Stimulated activated CD8-positive, alpha-beta memory T cell treated with anti-CD3 and anti-CD28 coated beads, Interleukin-12 subunit alpha, Interleukin-12 subunit beta, amount 100 ng/mL, for 24 hours (primary cell): ENCODE results near the gene NIPAL1.

Source experiments
- DNase-seq: peaks from one replicate; pipeline ENCODE4 v3.0.0-alpha.2; 2020; ENCODE audit errors: extremely low read depth

NIPAL1 gene

DNA sequence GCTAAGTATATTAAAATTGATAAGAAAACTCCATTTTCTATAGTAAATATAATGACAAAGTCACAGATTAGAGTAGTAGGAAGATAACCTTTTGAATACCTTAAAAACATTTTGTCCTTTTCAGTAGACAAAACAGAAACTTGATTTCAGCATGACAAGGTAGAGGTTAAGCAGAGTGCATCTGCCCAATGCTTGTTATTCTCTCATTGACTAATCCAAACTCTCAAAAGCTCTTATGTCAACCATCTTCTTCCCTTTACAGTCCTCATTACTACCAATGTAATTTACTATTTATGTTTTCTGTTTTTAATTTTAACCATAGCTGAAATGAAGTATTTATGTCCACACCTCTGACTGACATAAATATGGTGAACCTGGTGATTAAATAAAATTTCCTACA lies 11.1 kb downstream of the NIPAL1 start:
- DNase-seq, result no peak

DNA sequence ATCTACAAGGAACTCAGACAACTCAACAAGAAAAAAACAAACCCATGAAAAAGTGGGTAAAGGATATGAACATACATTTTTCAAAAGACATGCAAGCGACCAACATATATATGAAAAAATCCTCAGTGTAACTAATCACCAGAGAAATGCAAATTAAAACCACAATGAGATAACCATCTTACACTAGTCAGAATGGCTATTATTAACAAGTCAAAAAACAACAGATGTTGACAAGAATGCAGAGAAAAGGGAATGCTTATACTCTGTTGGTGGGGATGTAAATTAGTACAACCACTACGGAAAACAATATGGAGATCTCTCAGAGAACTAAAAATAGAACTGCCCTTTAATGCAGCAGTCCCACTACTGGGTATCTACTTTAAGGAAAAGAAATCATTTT lies 12.1 kb downstream of the NIPAL1 start:
- no peak for DNase-seq

DNA sequence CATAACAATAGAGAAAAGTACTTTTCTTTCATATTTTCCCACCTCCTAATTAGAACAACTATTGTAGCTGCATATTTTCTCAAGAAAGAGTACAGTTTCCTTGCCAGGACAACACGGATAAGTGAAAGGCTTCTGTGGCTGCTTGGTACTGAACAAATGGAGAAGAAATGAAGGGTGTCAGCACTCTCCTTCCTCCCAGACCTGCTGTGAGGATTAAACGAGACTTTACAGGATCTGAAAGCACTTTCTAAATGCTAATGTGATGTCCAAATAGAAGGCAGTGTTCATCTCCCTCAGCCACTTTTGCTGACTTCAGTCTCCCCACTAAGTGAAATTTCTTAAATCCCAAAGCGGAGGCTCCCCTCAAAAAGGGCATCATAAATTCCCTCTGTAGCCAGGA lies 13.9 kb downstream of the NIPAL1 start:
- DNase-seq, result no peak

DNA sequence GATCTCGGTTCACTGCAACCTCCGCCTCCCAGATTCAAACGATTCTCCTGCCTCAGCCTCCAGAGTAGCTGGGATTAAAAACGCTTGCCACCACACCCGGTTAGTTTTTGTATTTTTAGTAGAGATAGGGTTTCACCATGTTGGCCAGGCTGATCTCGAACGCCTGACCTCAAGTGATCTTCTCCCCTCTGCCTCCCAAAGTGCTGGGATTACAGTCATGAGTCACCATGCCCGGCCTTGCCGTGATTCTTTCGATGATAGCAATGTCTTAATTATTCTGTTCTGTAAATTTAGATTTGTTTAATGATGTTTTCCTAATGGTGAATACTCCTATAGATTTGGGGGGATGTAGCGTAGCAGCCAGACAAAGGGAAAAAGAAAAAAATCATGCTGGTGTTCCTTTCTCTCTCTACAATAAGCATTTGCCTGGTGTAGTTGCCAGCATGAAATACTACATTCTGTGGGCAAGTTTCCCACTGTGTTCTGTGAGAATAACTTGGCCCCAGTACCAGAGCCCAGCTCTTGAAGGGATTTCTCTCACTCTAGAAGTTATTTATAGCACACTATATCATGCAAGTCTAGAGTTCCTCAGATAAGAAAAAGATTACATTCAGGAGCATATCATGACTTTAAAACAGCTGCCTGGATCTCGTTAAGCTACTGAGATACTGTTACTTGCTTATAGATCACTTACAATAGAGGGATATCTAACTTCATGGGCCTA lies 15.4 kb downstream of the NIPAL1 start:
- no peak for DNase-seq

DNA sequence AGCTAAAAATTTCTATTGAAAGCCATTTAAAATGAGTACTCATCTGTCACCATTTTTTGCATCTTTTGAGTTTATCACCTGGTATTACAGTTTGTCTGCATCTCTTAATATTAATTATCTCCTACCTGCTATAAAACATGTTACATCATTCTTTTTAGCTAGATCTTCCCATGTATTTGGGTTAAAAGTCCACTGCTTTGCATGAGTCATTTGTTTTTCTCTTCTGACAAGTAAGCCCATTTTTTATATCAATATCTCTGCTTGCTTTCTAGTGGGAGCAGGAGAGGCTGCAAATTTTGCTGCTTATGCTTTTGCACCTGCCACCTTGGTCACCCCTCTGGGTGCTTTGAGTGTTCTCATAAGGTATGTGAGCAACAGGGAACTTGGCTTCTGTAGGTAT lies 16.1 kb downstream of the NIPAL1 start:
- no peak for DNase-seq

DNA sequence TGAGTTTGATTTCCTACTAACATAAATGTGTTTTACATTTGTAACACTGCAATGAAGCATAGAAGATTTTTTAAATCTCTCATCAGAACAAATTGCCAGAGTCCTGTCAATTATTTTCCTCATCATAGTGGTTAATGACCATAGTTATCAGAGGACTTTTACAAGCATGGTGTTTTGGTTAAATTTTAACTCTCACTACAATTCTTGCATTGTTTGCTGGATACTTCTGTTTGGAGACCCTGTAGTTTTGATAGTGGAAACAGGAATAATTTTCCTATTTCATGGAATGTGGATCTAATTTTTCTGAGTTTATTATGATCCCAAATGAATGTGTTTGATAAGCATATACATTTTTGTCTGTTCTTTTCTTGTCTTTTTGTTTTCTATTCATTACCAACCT lies 16.8 kb downstream of the NIPAL1 start:
- DNase-seq, result no peak

DNA sequence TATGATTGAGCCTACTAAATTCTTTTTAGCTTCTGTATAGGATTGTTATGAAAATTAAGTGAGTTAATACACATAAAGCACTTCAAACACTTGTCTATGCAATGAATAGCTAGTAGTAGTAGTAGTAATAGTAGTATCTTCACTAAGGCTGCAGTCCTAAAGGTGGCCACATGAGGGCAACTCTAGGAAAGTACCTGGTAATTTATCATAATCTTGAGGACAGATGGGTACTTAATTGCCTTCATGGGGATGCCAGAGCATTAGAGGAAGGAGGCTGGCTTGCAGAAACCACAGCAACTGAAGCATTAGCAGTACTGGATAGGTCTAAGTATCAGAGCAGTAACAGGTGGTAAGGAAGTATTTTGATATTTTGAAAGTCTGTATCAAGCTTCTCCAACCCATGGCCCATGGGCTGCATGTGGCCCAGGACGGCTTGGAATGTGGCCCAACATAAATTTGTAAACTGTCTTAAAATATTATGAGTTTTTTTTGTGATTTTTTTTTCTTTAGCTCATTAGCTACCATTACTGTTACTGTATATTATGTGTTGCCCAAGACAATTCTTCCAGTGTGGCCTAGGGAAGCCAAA lies 17.3 kb downstream of the NIPAL1 start:
- no peak for DNase-seq

DNA sequence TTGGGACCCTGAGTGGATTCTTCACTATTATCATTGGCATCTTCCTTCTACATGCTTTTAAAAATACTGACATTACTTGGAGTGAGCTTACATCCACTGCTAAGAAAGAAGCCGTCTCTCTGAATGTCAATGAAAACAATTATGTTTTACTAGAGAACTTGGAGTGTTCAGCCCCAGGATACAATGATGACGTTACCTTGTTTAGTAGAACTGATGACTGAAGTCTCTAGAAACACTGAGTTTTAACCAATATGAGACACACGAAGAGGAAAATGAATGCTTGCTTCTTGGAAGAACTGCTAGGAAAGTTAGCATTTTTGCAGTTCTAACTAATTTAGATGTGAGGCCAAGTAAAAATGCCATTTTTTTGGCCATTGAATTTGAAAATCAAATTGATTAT lies 19.4 kb downstream of the NIPAL1 start:
- no peak for DNase-seq

DNA sequence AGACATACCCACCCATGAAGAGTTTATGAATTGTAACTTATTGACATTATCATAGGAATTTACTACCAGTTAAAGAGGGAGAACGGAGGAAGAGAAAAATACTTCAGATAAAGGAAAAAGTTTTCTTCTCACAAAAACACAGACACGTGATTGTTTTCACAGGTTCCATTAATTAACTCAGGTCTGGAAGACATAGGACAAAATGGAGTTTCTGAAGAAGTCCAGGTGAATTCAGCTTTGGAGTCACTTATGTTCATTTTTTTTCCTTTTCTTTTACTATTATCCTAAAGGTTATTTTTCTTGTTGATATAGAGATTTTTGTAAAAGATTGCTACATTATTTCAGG lies 20.5 kb downstream of the NIPAL1 start:
- DNase-seq, result no peak

DNA sequence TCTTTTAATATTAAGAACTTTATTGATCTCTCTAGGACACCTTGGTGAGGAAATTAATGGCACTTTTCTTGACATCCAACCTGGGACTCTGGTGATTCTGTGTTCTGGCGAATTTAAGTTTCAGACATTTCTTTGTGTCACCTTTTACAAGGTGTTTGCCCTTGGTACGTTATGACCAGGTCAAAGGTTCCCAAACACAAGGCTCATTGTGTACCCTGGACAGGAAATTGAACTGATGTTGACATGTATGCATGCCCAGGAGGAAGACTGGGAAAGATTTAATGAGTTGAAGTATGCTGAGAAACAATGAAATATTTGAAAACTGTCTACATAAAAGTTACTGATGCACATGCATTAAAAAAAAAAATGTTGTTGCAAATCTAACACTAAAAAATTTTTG lies 22.1 kb downstream of the NIPAL1 start:
- no peak for DNase-seq

DNA sequence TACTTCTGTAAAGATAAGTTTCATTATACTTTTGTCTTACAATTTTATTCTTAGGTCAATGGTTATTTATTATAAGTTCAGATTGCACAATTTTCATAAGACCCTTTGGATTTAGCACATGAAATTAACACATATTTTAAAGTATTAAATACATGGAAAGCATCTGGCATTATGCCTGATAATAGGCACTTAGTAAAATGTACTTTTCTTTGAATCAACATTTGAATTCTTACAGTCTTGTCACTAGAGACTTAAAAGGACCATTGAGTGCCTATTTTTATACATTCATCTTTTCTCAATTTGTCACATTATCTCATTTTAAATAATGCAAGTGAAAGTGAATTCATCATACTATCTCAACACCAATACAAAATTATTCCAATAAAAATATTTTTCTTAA lies 23.0 kb downstream of the NIPAL1 start:
- DNase-seq, result no peak

DNA sequence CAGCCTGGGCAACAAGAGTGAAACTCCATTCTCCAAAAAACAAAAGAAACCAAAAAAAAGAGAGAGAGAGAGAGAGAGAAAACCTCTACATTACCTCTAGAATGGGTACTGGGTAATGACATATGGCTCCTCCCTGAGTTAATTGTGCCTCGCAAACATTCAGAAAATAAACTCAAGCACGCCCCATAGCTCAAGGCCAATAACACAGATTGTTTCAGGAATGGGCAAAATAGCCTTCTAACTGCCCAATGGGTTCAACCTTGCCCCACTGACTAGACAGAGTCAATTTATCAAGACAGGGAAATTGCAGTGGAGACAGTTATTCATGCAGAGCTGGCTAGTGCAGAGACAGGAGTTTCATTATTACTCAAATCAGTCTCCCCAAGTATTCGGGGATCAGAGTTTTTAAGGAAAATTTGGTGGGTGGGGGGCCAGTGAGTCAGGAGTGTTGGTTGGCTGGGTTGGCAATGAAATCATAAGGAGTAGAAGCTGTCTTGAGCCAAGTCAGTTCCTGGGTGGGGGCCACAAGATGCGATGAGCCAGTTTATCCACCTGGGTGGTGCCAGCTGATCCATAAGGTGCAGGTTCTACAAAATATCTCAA lies 25.1 kb downstream of the NIPAL1 start:
- DNase-seq, result no peak

DNA sequence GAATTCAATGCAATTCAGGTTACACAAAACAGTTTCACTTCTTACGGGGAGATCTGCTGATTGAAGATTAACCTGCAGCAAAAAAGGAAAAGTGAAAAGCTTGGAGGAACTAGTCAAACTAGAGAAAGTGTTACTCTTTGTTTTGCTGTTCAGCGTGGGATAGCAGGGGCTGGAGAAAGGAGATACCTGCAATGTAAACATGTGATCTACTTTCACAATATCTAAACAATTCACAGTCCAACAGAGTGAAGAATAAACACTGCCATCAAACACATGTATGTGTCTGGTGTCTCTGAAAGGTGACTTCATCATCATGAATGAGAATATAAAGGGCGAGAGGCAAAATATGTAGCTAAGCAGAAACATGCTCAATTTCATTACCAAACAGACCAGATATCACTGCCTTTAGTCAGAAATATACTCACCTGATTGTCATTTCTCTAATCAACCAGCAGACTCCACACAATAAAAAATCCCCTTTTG lies 26.4 kb downstream of the NIPAL1 start:
- no peak for DNase-seq

DNA sequence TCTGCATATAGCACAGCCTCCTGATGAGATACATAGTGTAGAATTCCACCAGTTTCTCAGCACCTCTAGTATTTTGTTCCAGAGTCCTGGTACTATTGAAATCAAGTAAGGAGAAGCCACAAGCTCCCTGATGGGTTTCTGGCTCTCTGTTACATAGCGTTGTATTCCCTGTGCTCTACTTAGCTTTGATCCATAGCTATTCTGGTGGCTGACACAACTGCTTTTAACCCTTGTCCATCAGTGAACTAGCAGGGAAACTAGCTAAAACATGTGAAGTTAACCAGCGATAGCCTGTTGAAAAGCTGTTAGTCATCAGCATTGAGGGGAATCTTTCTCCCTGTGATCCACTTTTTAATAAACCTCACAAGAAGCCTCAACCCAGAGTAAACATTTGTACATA lies 26.9 kb downstream of the NIPAL1 start:
- DNase-seq, result no peak

DNA sequence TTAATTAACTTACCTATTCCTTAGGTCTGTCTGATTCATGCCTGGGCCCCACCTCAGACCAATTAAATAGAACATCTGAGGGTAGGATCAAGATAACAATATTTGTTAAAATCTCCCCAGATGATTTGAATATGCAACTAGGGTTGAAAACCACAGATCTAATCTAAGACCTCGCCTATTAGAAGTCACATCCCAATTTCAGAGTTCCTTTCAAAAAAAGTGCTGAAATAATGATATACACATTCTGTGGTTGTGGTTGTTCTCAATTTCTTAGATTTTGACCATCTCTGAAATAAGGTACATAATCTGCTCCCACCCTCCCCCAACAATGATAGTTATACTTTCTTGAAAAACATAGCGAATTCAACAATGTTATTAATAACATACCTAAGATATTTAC lies 27.7 kb downstream of the NIPAL1 start:
- DNase-seq, result no peak

DNA sequence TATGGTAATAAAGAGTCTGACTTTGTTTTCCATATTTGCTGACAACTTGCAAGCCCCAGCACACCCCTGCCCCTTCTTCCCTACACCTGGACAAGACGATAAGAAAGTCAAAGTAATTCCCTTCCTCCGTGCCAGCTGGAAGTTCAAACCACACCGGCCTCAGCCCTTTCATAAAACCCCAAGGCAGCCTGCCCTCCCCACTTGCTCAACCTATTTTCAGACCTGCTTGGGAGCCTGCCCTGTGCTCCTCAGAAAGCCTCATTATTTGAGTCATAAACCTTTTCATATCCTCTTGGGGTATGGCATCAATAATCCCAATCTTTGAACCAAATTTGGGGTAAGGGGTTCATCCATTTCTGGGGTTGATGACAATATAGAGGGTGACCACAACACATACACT lies 29.5 kb downstream of the NIPAL1 start:
- no peak for DNase-seq

DNA sequence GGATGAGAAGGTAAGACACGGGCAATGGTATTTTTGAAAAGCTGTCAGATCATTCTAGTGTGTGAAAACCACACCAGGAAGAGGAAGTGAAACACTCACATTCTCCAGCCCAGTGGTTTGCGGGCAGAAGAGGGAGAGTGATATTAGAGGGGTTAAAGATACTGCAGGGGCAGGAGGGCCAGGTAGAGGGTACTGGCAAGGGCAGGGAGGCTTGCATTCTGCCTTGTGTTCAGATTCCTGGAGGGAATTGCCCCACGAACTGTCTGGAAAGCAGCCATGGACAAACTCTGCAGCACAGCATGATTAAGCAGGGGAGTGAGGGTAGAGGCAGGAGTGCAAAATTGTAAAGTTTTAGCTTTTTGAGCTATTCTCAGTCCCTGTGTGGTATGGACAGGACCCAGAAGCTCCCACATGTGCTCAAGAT lies 30.9 kb downstream of the NIPAL1 start:
- peak; percentile 54 for DNase-seq

DNA sequence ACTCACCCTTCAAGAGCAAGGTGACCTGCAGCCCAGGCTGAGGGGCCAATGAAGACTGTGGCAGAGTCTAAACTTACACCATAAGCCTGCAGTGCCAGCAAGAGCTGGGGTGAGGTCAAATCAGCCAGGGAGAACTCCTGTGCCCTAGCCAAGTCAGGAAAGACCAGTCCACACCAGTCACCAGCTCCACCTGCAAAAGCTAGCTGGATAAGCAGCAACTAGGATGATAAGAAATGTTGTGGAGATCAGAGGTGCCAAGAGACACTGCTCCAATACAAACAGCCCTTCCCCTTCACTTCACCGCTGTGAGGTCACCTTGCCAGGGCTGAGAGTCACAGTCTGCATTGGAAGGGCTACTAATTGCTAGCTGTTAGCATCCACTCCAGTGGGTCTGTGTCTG lies 31.3 kb downstream of the NIPAL1 start:
- DNase-seq, result no peak

DNA sequence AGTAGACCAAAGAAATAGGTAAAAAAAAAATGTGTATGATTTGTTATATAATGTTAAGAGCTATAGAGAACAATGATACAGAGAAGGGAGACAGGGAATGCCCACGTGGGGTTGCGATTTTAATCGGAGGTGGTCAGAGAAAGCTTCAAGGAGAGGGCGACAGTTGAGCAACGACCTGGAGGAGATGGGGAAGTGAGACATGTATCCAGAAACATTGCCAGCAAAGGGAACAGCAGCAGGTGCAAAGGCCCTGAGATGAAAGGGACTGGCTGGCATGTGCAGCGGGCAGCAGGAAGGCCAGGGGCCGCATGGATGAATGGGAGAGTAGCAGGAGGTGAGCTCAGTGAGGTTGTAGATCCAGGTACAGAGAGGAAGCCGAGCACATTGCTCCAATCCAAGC lies 32.9 kb downstream of the NIPAL1 start:
- DNase-seq, result no peak

DNA sequence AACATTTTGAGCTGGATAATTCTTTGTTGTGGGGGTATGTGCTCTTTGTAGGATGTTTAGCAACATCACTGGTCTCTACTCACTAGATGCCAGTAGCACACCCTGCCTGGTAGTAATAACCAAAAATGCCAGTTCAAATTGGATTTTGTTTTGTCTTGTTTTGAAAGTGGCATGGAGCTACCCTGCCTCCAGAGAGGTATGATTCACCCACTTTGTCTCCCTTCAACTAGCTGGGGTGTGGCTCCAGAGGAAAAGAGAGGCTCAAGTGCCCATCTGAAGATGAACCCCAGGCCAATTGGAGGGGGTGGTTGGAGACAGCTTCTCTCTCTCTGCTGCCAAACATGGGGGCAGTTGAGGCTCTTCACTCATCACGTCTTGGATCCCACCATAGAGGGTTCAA lies 34.5 kb downstream of the NIPAL1 start:
- DNase-seq, result no peak

DNA sequence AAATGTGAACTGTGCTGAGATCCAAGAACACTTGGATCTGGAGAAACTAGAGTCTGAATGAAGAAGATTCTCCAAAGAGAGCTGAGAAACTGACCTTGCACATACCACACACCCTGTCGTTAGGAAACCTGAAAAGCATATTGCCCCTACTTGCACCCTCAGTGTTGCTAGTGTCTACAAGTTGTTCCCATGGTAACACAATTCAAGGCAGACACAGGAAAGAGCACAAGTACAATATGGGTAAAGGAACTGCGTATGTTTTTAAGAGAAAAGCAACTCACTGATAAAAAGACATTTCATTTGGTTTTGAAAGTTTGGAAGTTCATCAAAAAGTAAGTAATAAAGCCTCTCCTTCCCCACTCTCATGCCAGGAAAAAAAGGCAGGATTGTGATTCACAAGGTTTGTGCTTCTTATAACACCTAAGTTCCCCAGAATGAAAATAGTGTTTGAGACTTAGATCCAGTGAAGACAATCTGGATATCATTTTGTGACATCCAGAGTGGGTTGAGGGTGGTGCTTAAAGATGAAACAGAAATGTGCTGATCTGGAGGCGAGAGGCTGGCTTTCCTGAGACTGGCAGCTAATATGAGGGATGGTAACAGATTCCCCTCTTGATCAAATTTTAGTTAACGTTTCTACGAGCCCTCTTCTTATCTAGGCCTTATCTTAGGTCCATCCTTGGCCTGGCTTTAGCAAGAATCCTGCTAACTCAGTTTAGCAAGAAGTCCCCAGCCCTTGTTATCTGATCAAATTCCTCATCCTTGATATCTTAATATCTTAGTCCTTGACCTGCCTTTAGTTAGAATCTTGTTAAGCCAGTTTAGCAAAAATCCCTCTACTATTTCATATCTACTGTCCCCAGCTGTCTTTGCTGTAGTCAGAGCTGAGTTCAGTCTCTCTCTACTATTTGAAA lies 42.3 kb downstream of the NIPAL1 start:
- no peak for DNase-seq

DNA sequence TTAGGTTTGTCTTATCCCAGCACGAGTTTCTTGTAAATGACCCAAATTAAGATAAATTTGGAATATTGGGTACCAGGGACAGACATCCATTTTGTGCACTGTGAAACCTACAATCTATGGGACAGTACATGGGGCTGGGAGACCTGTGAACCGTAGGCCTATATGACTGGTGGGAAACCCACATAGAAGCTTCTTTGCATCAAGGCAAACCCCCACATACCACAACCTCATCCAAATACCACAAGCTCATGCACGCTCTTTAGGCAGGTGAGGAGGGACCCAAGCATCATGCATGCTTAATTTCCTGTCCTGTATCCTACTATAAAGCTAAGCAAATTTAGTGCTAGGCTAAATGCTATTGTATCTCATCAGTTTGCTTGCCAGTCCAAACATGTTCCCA lies 47.8 kb downstream of the NIPAL1 start:
- no peak for DNase-seq
